A549 (cell line): ENCODE measurements around the gene INCA1. TPM values are rescaled to one million over a fixed set of nuclear protein-coding genes. Genes with fewer than 3 reads are reported as not detected.

Source experiments
- ATAC-seq, 2 experiments: fragments of 200-7000 bp in 1 of 2; fragments of >200 bp in 1 of 2; cut with Nextera tagmentation in 1 of 2; cut with Tn5 transposase in 1 of 2; 3 replicates each; pipeline versions ENCODE4 v1.8.0 to v1.9.1; 2018 to 2020; ENCODE audit warnings: mild to moderate bottlenecking in 1 of 2, moderate library complexity in 1 of 2
- CTCF ChIA-PET: fragments of 300-600 bp; sonication (Branson Sonifier 250); formaldehyde crosslinking; extraction: SDS; loops from one replicate; lab custom pipeline; 2021; ENCODE audit warnings: antibody characterized with exemption, inconsistent platforms; lab: Yijun Ruan, JAX
- POLR2A ChIA-PET: fragments of 350-600 bp; formaldehyde crosslinking; extraction: SDS; loops from one replicate; lab custom pipeline; 2021; ENCODE audit warnings: antibody characterized with exemption, inconsistent platforms; lab: Yijun Ruan, JAX
- DNase-seq, 2 experiments: peaks; one replicate each; pipeline versions ENCODE4 v3.0.0 to v3.0.0-alpha.2; 2011 to 2016; ENCODE audit warnings: low read depth in 1 of 2, low spot score in 1 of 2
- FAIRE-seq: peaks from 2 replicates; lab custom pipeline; 2011; peaks lifted over from hg19 to GRCh38; lab: Jason Lieb, UNC
- H3K27ac ChIP-seq, 2 experiments: fragments of >200 bp; sonication (Bioruptor Twin); formaldehyde crosslinking; 3 replicates each; pipeline ENCODE4 v1.5.1; 2016 to 2017
- H3K4me1 ChIP-seq: fragments of >200 bp; sonication (Bioruptor Twin); formaldehyde crosslinking; 3 replicates; pipeline ENCODE4 v1.6.1; 2016
- H3K4me2 ChIP-seq: fragments of >200 bp; sonication (Bioruptor Twin); formaldehyde crosslinking; 3 replicates; pipeline ENCODE4 v1.6.1; 2016
- H3K4me3 ChIP-seq: fragments of >200 bp; sonication (Bioruptor Twin); formaldehyde crosslinking; 3 replicates; pipeline ENCODE4 v1.5.1; 2016
- H3K9me3 ChIP-seq: fragments of >200 bp; sonication (Bioruptor Twin); formaldehyde crosslinking; 3 replicates; pipeline ENCODE4 v1.6.1; 2016
- CTCF ChIP-seq: fragments of >200 bp; sonication (Bioruptor Twin); formaldehyde crosslinking; IDR thresholded peaks from 3 replicates; pipeline ENCODE4 v1.5.1; 2016
- E2F6 ChIP-seq: IDR thresholded peaks from 2 replicates; pipeline ENCODE4 v1.6.1; 2012; ENCODE audit warnings: low read depth, borderline replicate concordance
- ELK1 ChIP-seq: fragments of 150-350 bp; IDR thresholded peaks from 2 replicates; pipeline ENCODE4 v1.6.1; 2014; ENCODE audit warnings: low read depth, mild to moderate bottlenecking, low read length
- ESRRA ChIP-seq: fragments of 150-350 bp; IDR thresholded peaks from 2 replicates; pipeline ENCODE4 v1.6.1; 2014; ENCODE audit warnings: mild to moderate bottlenecking, low read length, borderline replicate concordance
- HOXB5 ChIP-seq: fragments of 250-450 bp; sonication (Bioruptor Pico); IDR thresholded peaks from 2 replicates; pipeline ENCODE4 v1.5.0; 2020; ENCODE audit warnings: mild to moderate bottlenecking, moderate library complexity
- MAX ChIP-seq: IDR thresholded peaks from 2 replicates; pipeline ENCODE4 v1.6.1; 2012
- MYC ChIP-seq: IDR thresholded peaks from 2 replicates; pipeline ENCODE4 v1.6.1; 2012; ENCODE audit warnings: mild to moderate bottlenecking, inconsistent platforms, low read length, improper control_type of control experiment, borderline replicate concordance
- NPAS2 ChIP-seq: fragments of 250-450 bp; sonication (Bioruptor Pico); IDR thresholded peaks from 2 replicates; pipeline ENCODE4 v1.8.0; 2022; ENCODE audit warnings: mild to moderate bottlenecking, moderate library complexity, borderline replicate concordance
- NR3C1 ChIP-seq: fragments of >200 bp; sonication (Bioruptor Twin); formaldehyde crosslinking; IDR thresholded peaks from 3 replicates; pipeline ENCODE4 v1.6.1; 2017
- RCOR1 ChIP-seq: fragments of 150-350 bp; IDR thresholded peaks from 2 replicates; pipeline ENCODE4 v1.6.1; 2014; ENCODE audit warnings: antibody characterized with exemption, low read length, low read depth
- REST ChIP-seq: fragments of 200-600 bp; sonication (generic); IDR thresholded peaks from 2 replicates; pipeline ENCODE4 v1.6.1; 2016; ENCODE audit warnings: antibody characterized with exemption, mild to moderate bottlenecking, moderate library complexity
- RNF2 ChIP-seq: fragments of 200-600 bp; sonication (generic); IDR thresholded peaks from 2 replicates; pipeline ENCODE4 v1.6.1; 2016; ENCODE audit warnings: low read depth, mild to moderate bottlenecking, antibody characterized with exemption, moderate library complexity, borderline replicate concordance
- USF2 ChIP-seq: fragments of 450-650 bp; IDR thresholded peaks from 2 replicates; pipeline ENCODE4 v1.6.1; 2014; ENCODE audit warnings: antibody characterized with exemption
- ZFP36 ChIP-seq: fragments of 450-650 bp; IDR thresholded peaks from 2 replicates; pipeline ENCODE4 v1.6.1; 2014; ENCODE audit warnings: borderline replicate concordance; ENCODE audit not compliant: partially characterized antibody
- WGBS: methylation state at CpG from one replicate; pipeline ENCODE4 v1.1.6; 2017; ENCODE audit errors: missing lambda C conversion rate; 5-methylcytosine and 5-hydroxymethylcytosine counted together
- polyA plus RNA-seq, 4 experiments: library from polyadenylated mRNA; depleted of rRNA in 3 of 4; stranded (reverse); fragments of >200 nt; fragmentation: RNase III in 1 of 4; extraction: RNeasy Plus Mini Kit Qiagen cat#74134 plus additional on column Dnase treatment in 1 of 4; gene quantifications; 2 replicates in 3 of 4; 3 replicates in 1 of 4; pipeline ENCODE4 v1.2.3, GENCODE V29; 2011 to 2017

Gene INCA1
- polyA plus RNA-seq, 2 of the 4 experiments (the other 2 are of a cell fraction) = 0.66 to 1.1 TPM

- no peak for TF ChIP-seq ELK1
- no peak for TF ChIP-seq USF2
- TF ChIP-seq REST = no peak
These were observed 28.2 kb downstream of the INCA1 start (continued) for GRCh38 chr17:4969047-4969550.

GRCh38 chr17:4968486-4969046 is 28.8 kb downstream of the INCA1 start:
- H3K4me2 ChIP-seq = peak overlapping the region; percentile 84
- ChIA-PET CTCF (interaction anchor here (1.2 to 11.2 kb wide), 7 partner anchors 11 to 94 kb away, joined by 4 to 148 read pairs (median 22); partner anchors contain the start of genes CAMTA2 and ENO3), POLR2A (interaction anchor here (0.5 to 6.2 kb wide), 2 partner anchors 17 to 245 kb away, joined by 3 to 78 read pairs; partner anchors contain the start of gene ENO3)
- TF ChIP-seq ESRRA (no peak), E2F6 (no peak), RNF2 (no peak), HOXB5 (CRISPR knock-in tag) (no peak), ZFP36 (no peak), NR3C1 (no peak)
- 68% methylated on average over 23 of the region's 23 CpGs for WGBS
- H3K27ac ChIP-seq = peak overlapping the region; percentile 91 to 95
- H3K9me3 ChIP-seq = no peaks in the 10 kb centered on the region
- ATAC-seq = no peak
- no peak for FAIRE-seq
- DNase-seq = no peak
- peaks cover 21% of the 10 kb centered on the region for H3K4me1 ChIP-seq
- H3K4me3 ChIP-seq = peak overlapping the region; percentile 63

- no peaks in the 10 kb centered on the region for H3K9me3 ChIP-seq
- DNase-seq = peak; percentile 97 to 99
- 6% methylated on average over 50 of the region's 66 CpGs for WGBS
- CTCF ChIA-PET = interaction anchor here (0.5 to 11.2 kb wide), 18 partner anchors 11 to 1457 kb away, joined by 3 to 148 read pairs (median 4); partner anchors contain the start of genes CAMTA2, ENO3, PFN1 and RNF167
- peak within 1 kb of the TSS; percentile 63 for H3K4me3 ChIP-seq
- peak; percentile 67 to 78 for ATAC-seq
- peak within 1 kb of the TSS; percentile 94 to 95 for H3K27ac ChIP-seq
- H3K4me1 ChIP-seq = peaks cover 21% of the 10 kb centered on the region
- POLR2A ChIA-PET = interaction anchor here (0.5 to 6.2 kb wide), 24 partner anchors 8 to 258 kb away, joined by 3 to 83 read pairs (median 4); partner anchors contain the start of genes CAMTA2, ENO3, PFN1 and PLD2
- H3K4me2 ChIP-seq = peak within 1 kb of the TSS; percentile 89
- no peak for FAIRE-seq
- TF ChIP-seq USF2 (no peak; the same call in 1 of the 2 replicates), HOXB5 (CRISPR knock-in tag) (no peak), NPAS2 (CRISPR knock-in tag) (no peak), CTCF (no peak), REST (no peak), MAX (peak; percentile 90), RCOR1 (no peak), MYC (peak; percentile 68; the same call in 1 of the 2 replicates)
These were observed 29.5 kb downstream of the INCA1 start, which contains the start of gene SPAG7 for GRCh38 chr17:4967539-4968485. SPAG7 (minus strand) TSS chr17:4967817; CDS start chr17:4967804, 13 bp downstream.
